Stimulated activated CD4-positive, alpha-beta T cell treated with anti-CD3 and anti-CD28 coated beads, Interleukin-12 subunit alpha, Interleukin-12 subunit beta, amount 100 ng/mL, for 48 hours (primary cell): Measurements from ENCODE around the gene RAB20.
"Not testable (repeated sequence)": the region's sequence is repeated elsewhere in the genome, so short reads cannot be mapped to it uniquely, and the experiment has no call there.

ENCODE experiments used
- DNase-seq, 3 donors: peaks; one replicate each; pipeline ENCODE4 v3.0.0-alpha.2; 2020; ENCODE audit warnings: low read depth in 2 of 3, low spot score in 1 of 3

Gene RAB20

GRCh38 chr13:110555601-110556223 is 5.8 kb downstream of the RAB20 start:
- no peak for DNase-seq

GRCh38 chr13:110554946-110555345 is 6.6 kb downstream of the RAB20 start:
- no peak for DNase-seq

- no peak for DNase-seq
These were observed 7.2 kb downstream of the RAB20 start for GRCh38 chr13:110554227-110554836.

GRCh38 chr13:110553417-110553816 is 8.1 kb downstream of the RAB20 start:
- no peak for DNase-seq

- DNase-seq, result no peak
These were observed 8.8 kb downstream of the RAB20 start for GRCh38 chr13:110552767-110553166.

- DNase-seq, result no peak
These were observed 10.2 kb downstream of the RAB20 start for GRCh38 chr13:110551284-110551683.

GRCh38 chr13:110549795-110550160 is 11.7 kb downstream of the RAB20 start:
- no peak for DNase-seq

- DNase-seq, result no peak
These were observed 12.4 kb downstream of the RAB20 start for GRCh38 chr13:110548891-110549794.

- DNase-seq, result no peak
These were observed 14.6 kb downstream of the RAB20 start for GRCh38 chr13:110546926-110547325.

- no peak for DNase-seq
These were observed 15.1 kb downstream of the RAB20 start for GRCh38 chr13:110546378-110546777.

GRCh38 chr13:110542169-110542796 is 19.2 kb downstream of the RAB20 start:
- no peak for DNase-seq

- DNase-seq, result no peak
These were observed 20.0 kb downstream of the RAB20 start for GRCh38 chr13:110541526-110541920.

GRCh38 chr13:110540871-110541525 is 20.5 kb downstream of the RAB20 start:
- no peak for DNase-seq

- DNase-seq, result no peak
These were observed 21.6 kb downstream of the RAB20 start for GRCh38 chr13:110539894-110540293.

GRCh38 chr13:110538632-110539031 is 22.9 kb downstream of the RAB20 start:
- no peak for DNase-seq

GRCh38 chr13:110536006-110536693 is 25.4 kb downstream of the RAB20 start:
- DNase-seq, result no peak

GRCh38 chr13:110535526-110535925 is 26.0 kb downstream of the RAB20 start:
- DNase-seq, result no peak

GRCh38 chr13:110533771-110534670 is 27.5 kb downstream of the RAB20 start:
- DNase-seq, result no peak

GRCh38 chr13:110532258-110532657 is 29.3 kb downstream of the RAB20 start:
- not testable (repeated sequence) for DNase-seq

- DNase-seq, result no peak
These were observed 29.8 kb downstream of the RAB20 start for GRCh38 chr13:110531671-110532083.
